HUES48 (cell line): Measurements from ENCODE around the gene CASP8.

Source experiments
- H3K27ac ChIP-seq: one replicate; pipeline ENCODE4 v1.7.0; 2013; ENCODE audit warnings: low read depth, low read length, inconsistent platforms
- H3K27me3 ChIP-seq: 2 replicates; pipeline ENCODE4 v1.6.1; 2013; ENCODE audit warnings: mild to moderate bottlenecking, low read length; ENCODE audit not compliant: control insufficient read depth, insufficient read depth
- H3K36me3 ChIP-seq: 2 replicates; pipeline ENCODE4 v1.6.1; 2013; ENCODE audit warnings: low read length; ENCODE audit not compliant: control insufficient read depth, insufficient read depth
- H3K4me1 ChIP-seq: 2 replicates; pipeline ENCODE4 v1.6.1; 2013; ENCODE audit warnings: mild to moderate bottlenecking, low read length; ENCODE audit not compliant: control insufficient read depth, insufficient read depth
- H3K4me3 ChIP-seq: 2 replicates; pipeline ENCODE4 v1.5.1; 2013; ENCODE audit warnings: mild to moderate bottlenecking, low read depth, low read length
- H3K9ac ChIP-seq: 2 replicates; pipeline ENCODE4 v1.6.1; 2013; ENCODE audit warnings: mild to moderate bottlenecking, low read depth, low read length, moderate library complexity
- H3K9me3 ChIP-seq: 2 replicates; pipeline ENCODE4 v1.6.1; 2013; ENCODE audit warnings: low read length; ENCODE audit not compliant: control insufficient read depth, insufficient read depth

Gene CASP8

GRCh38 chr2:201260302-201260800 lies at the start of gene CASP8:
Gene CASP8, plus strand, starts transcription at chr2:201260536. Its CDS starts 5,951 bp downstream, at chr2:201266487.
- H3K27ac ChIP-seq: no peak within 1 kb of the TSS

GRCh38 chr2:201215963-201216362 lies 44.4 kb upstream of the CASP8 start:
- Histone ChIP-seq H3K9me3 (no peaks in the 10 kb centered on the region; the same call in 1 of the 2 replicates), H3K36me3 (no peaks in the 10 kb centered on the region), H3K27me3 (no peaks in the 10 kb centered on the region)

More at GRCh38 chr2:201260302-201260800, at the start of gene CASP8:
- H3K9ac ChIP-seq: no peak within 1 kb of the TSS
- no peaks in the 10 kb centered on the region for H3K9me3 ChIP-seq
- H3K27me3 ChIP-seq: no peaks in the 10 kb centered on the region
- H3K36me3 ChIP-seq: no peaks in the 10 kb centered on the region
- H3K4me3 ChIP-seq: no peak within 1 kb of the TSS
- peaks cover 16% of the 10 kb centered on the region for H3K4me1 ChIP-seq

GRCh38 chr2:201216918-201217317 lies 43.4 kb upstream of the CASP8 start:
- H3K9ac ChIP-seq: no peak overlapping the region
- no peak overlapping the region for H3K4me3 ChIP-seq
- H3K27ac ChIP-seq: no peak overlapping the region
- H3K36me3 ChIP-seq: no peaks in the 10 kb centered on the region
- H3K4me1 ChIP-seq: peaks cover 22% of the 10 kb centered on the region
- H3K9me3 ChIP-seq: no peaks in the 10 kb centered on the region; the same call in 1 of the 2 replicates
- H3K27me3 ChIP-seq: no peaks in the 10 kb centered on the region

More at GRCh38 chr2:201215963-201216362, 44.4 kb upstream of the CASP8 start:
- Histone ChIP-seq H3K4me3 (no peak overlapping the region), H3K4me1 (peaks cover 19% of the 10 kb centered on the region), H3K9ac (no peak overlapping the region), H3K27ac (no peak overlapping the region)

GRCh38 chr2:201218780-201219179 lies 41.6 kb upstream of the CASP8 start:
- Histone ChIP-seq H3K27me3 (no peaks in the 10 kb centered on the region), H3K9me3 (no peaks in the 10 kb centered on the region; the same call in 1 of the 2 replicates), H3K4me1 (peaks cover 22% of the 10 kb centered on the region), H3K27ac (no peak overlapping the region), H3K36me3 (no peaks in the 10 kb centered on the region), H3K9ac (no peak overlapping the region), H3K4me3 (no peak overlapping the region)

GRCh38 chr2:201219328-201220096 lies 40.8 kb upstream of the CASP8 start:
- Histone ChIP-seq H3K4me1 (peaks cover 22% of the 10 kb centered on the region), H3K9me3 (no peaks in the 10 kb centered on the region; the same call in 1 of the 2 replicates), H3K27me3 (no peaks in the 10 kb centered on the region), H3K4me3 (peak overlapping the region; percentile 42), H3K27ac (peak overlapping the region; percentile 68), H3K9ac (0 out of 2 replicates have a peak overlapping the region, but pooled peaks have one; percentile 25), H3K36me3 (no peaks in the 10 kb centered on the region)

GRCh38 chr2:201220102-201220570 lies 40.2 kb upstream of the CASP8 start:
- Histone ChIP-seq H3K9ac (no peak overlapping the region), H3K36me3 (no peaks in the 10 kb centered on the region), H3K9me3 (no peaks in the 10 kb centered on the region; the same call in 1 of the 2 replicates), H3K27ac (peak overlapping the region; percentile 76), H3K4me3 (peak overlapping the region; percentile 42), H3K27me3 (no peaks in the 10 kb centered on the region), H3K4me1 (peaks cover 22% of the 10 kb centered on the region)

GRCh38 chr2:201223089-201224073 lies 37.0 kb upstream of the CASP8 start:
- H3K27me3 ChIP-seq: no peaks in the 10 kb centered on the region
- no peak overlapping the region for H3K9ac ChIP-seq
- no peak overlapping the region for H3K4me3 ChIP-seq
- no peaks in the 10 kb centered on the region for H3K36me3 ChIP-seq
- peaks cover 22% of the 10 kb centered on the region for H3K4me1 ChIP-seq
- H3K9me3 ChIP-seq: no peaks in the 10 kb centered on the region; the same call in 1 of the 2 replicates
- no peak overlapping the region for H3K27ac ChIP-seq

GRCh38 chr2:201228271-201228911 lies 31.9 kb upstream of the CASP8 start:
- no peak overlapping the region for H3K27ac ChIP-seq
- no peak overlapping the region for H3K4me3 ChIP-seq
- no peaks in the 10 kb centered on the region for H3K27me3 ChIP-seq
- H3K36me3 ChIP-seq: no peaks in the 10 kb centered on the region
- H3K4me1 ChIP-seq: peaks cover 7% of the 10 kb centered on the region
- no peak overlapping the region for H3K9ac ChIP-seq
- no peaks in the 10 kb centered on the region for H3K9me3 ChIP-seq

- Histone ChIP-seq H3K9me3 (no peaks in the 10 kb centered on the region), H3K9ac (no peak overlapping the region), H3K36me3 (no peaks in the 10 kb centered on the region), H3K27me3 (no peaks in the 10 kb centered on the region), H3K4me1 (peaks cover 7% of the 10 kb centered on the region), H3K27ac (no peak overlapping the region), H3K4me3 (no peak overlapping the region)
Measured at GRCh38 chr2:201228912-201229290, 31.4 kb upstream of the CASP8 start.

GRCh38 chr2:201231781-201232466 lies 28.4 kb upstream of the CASP8 start:
- H3K4me1 ChIP-seq: peaks cover 15% of the 10 kb centered on the region
- H3K4me3 ChIP-seq: no peak overlapping the region
- H3K27ac ChIP-seq: no peak overlapping the region
- H3K36me3 ChIP-seq: no peaks in the 10 kb centered on the region
- H3K9ac ChIP-seq: no peak overlapping the region
- H3K27me3 ChIP-seq: no peaks in the 10 kb centered on the region
- no peaks in the 10 kb centered on the region for H3K9me3 ChIP-seq
